OCI-LY3 (cell line): ENCODE data around the gene SLAMF6.

Source experiments
- EZH2phosphoT487 ChIP-seq: fragments of 200-600 bp; shearing (Covaris generic); IDR thresholded peaks from 2 replicates; pipeline ENCODE4 v1.6.1; 2018; ENCODE audit warnings: antibody characterized with exemption, mixed run types, low read depth
- TF ChIP-seq, protein P1 (sequence below): fragments of 200-600, 300-600 bp; sonication (generic); IDR thresholded peaks from 2 replicates; pipeline ENCODE4 v1.5.1; 2014; ENCODE audit warnings: antibody characterized with exemption, low read length, low read depth

DNA sequence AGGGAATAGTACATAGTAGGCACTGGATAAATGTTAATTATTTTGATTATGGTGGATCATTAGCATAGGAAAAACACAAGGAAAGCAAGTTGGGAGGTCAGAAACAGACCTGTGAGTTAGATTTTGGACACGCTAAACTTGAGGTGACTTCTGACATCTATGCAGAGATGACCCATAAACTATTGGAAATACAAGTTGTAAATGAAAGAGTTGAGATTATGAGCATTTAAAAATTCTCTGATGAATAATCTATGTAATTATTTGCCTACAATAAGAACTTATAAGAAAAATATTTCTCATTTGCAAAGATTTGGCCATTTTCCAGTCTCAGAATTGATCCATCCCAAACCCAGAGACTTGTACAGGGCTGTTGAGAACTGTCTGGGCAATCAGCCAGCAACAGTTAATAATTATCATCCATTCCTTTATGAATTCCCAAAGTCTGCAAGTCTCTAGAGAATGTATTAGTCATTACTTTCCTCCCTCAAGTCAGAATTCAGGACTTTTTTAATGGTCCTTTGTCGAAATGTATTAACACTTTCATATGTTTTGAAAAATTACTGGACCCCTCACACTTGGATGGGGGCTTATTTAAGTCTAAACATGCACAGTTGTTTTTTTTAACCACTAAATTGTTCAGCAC, 19.4 kb upstream of the SLAMF6 start:
- TF ChIP-seq, protein P1, sequence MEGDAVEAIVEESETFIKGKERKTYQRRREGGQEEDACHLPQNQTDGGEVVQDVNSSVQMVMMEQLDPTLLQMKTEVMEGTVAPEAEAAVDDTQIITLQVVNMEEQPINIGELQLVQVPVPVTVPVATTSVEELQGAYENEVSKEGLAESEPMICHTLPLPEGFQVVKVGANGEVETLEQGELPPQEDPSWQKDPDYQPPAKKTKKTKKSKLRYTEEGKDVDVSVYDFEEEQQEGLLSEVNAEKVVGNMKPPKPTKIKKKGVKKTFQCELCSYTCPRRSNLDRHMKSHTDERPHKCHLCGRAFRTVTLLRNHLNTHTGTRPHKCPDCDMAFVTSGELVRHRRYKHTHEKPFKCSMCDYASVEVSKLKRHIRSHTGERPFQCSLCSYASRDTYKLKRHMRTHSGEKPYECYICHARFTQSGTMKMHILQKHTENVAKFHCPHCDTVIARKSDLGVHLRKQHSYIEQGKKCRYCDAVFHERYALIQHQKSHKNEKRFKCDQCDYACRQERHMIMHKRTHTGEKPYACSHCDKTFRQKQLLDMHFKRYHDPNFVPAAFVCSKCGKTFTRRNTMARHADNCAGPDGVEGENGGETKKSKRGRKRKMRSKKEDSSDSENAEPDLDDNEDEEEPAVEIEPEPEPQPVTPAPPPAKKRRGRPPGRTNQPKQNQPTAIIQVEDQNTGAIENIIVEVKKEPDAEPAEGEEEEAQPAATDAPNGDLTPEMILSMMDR: no peak
- no peak for TF ChIP-seq EZH2phosphoT487
